ENCODE measurements around the gene CCDC187.

CCDC187 gene

DNA sequence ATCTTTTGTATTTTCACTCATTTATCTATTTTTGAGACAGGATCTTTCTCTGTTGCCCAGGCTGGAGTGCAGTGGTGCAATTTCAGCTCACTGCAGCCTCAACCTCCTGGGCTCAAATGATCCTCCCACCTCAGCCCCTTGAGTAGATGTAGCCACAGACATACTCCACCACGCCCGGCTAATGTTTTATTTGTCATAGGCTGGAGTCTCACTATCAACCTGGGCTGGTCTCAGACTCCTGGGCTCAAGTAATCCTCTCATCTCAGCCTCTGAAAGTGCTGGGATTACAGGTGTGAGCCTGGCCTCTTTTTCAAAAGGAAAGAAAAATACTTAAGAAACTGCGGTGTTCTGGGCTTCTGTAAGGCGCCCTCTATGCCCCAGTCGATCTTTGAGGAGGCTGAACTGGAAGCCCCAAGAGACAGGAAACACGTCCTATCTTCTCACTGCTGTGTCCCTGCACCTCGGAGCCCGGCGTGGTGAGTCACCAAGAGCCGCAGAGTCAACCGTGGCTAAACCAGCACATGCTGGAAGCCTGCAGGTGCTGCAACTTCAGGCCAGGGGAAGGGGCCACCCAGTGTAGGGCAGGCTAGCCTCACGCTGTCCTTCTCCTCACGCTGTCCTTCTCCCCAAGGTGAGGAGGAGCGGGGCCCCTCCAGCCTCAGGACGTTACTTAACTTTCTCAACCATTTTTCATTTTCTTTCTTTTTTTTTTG is 83.7 kb downstream of the CCDC187 start:
- DNase-seq: peak; percentile 39

DNA sequence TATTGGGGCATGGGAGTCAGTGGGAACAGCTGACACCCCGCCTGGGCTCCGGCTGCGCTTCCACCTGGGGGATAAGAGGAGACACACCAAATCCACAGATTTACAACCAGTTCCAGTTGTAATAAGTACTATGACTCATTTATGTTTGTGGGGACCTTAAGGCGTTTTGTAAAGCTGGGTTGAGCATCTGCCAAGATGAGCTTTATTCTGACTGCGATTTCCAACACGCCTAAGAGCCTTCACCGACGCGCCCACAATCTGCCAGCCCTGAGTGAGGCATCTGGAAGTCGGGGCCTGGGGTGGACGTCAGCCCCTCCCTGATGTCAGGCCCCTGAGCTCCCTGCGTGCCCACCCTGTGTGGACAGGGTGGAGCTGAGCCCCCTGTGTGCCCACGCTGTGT is 84.6 kb downstream of the CCDC187 start:
- DNase-seq: no peak

DNA sequence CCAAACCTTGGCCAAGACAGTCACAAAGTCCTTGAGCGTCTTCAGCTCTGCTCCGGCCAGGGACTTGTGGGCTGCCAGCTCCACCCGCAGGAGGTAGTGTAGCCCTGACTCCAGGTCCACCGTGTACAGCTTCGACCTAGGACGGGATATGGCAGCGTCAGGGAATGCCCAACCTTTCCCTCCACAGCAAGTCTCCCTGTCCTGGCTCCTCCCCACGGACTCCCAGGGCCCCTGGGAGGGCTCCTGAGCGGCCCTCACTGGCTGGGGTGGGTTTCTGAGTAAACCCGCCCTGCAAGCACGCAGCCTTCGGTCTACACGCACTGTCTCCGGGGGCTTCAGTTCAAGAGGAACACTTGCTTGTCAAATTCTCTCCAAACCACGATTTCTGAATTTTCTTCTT is 85.2 kb downstream of the CCDC187 start:
- DNase-seq: no peak

DNA sequence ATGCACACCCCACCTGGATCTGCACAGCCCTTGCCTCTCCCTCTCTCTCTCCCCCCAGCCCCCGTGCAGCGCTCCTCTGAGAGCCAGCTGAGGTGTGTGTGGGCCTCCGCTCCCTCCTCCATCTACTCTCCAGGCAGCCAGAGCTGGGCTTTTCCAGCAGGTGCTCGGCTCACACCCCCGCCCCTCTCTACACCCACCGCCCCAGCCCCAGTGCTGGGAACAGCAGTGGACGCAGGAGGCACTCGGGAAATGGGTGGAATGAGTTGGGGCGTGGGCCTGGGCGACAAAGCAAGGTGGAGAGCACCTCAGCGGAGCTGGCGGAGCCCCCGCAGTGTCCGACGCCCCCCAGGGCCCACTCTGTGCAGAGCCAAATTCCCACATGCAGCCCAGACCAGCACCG is 85.6 kb downstream of the CCDC187 start:
- no peak for DNase-seq

DNA sequence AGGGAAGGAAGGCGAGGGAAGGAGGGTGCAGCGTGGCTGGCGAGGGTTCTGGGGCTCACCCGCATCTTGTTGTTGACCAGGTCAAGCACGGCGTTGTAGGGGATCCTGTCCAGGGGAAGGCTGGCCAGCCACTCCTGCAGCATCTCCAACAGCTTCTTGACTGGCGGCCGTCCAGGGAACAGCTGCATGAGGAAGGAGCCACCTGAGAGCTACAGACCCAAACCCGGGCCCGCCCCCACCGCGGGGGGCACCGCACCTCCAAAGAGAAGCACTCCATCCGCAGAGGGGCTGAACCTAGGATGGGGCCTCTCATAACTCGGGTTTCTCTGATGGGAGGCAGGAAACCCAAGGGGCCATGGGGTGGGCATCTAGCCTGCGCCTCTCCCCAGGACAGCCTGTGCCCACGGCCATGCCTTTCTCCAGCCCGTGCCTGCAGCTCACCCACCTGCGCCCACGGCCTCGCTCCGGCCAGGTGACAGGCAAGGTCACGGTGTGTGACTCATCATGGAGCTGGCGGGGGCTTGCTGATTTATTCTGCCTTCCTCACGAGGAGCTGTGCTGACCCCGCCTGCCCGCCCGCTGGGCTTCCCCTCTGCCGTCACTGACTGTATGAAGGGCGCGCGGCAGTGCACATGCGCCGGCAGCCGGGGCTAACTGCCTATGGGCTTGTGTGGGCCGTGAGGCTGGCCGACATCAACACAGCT is 87.2 kb downstream of the CCDC187 start:
- no peak for DNase-seq

DNA sequence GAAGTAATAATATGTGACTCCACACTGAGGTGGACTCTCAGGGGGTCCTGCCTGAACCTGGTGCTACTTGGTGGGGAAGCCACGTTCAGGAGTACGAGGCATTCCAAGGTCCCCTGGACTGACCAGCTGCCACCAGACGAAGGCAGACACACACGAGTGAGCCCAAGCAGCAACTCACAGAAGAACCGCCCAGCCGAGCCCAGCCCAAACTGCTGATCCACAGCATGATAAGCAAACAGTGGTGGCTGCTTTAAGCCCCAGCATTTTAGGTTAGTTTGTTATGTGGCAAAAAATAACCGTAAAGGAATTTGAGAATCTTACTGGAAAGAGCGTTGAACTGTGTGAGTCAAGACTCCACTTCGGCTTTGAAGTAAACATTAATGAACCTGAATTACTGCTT is 90.2 kb downstream of the CCDC187 start:
- DNase-seq: no peak

DNA sequence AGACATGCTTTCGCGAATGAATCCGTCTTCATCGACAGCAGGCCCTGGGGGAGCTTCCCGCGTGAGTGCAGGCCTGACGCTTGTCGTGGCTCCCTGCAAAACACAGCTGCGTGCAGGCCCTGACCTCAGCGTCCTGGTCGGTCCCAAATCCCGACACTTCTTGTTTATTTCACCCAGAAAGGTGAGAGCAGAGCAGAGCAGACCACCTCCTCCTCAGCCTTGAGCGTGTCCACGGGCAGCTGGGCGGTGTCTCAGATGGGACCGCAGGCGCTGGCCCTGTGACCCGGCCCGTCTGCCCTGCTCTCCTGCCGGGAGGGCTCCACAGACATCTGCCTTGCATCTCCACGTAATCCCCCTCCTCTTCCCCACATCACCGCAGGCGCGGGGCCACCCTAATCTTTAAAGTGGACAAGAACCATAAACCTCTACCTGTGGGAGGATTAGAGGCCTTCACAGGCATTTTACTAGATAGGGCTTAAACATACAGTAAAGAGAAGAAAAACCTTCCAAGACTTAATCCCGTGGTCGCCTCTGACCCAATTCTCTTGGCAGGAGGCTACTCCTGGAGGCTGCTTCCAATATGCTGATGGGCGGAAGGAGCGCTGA is 91.4 kb downstream of the CCDC187 start:
- DNase-seq: no peak

DNA sequence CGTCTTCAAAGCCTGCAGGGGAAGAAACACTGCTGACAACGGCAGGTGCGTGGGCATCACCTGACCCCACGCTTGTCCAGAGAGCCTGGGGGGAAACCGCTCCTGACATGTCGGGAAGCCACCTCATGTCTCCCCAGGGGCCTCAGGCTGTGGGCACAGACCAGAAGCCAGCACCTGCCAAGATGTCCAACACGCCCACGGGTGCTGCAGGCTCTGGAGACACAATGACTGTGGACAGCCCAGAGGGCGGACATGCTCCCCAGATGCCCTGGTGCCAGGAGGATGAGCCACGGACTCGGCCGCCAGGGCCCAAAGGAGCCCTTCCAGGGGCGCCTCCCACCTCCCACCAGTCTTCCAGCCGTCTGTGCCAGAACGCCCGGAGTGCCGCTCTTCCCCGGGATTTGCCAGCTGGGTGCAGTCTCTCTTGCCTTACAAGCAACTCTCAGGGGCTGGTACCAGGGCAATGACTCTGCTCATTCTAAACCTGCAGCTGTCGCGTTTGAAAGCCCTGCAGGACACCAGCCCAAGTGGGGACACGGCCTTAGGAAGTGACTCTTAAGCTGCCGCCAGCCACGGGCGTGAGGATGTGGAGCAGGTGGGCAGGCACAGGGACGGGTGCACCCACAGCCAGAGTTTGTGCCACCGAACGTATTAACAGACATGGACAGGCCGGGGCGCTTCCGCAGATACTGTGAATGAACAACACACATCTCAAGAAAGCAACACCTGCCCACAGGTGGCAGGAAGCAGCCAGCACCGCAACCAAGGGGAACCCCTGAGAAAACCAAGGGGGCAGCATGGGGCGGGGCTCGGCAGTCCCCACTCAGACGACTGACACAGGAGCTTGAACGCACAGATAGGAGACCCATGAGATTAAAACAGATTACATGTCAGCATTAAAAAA is 92.2 kb downstream of the CCDC187 start:
- no peak for DNase-seq

DNA sequence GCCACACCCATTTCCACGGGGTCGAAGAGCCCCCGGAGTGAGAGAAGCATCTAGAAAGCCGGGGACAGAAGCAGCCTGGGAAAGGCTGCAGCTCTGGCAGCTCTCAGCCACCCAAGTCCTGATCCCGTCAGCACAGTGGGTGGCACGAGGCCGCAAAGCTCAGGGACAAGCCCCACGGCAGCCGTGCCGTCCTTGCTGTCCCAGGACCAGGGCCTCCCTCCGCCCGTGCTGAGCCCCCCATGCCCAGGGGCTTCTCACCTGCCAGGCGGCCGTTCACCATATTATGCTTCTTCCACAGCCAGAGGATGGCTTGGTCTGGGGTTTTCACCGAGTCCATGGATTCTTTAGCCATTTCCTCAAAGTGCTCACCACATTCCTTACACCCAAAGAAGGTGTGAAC is 92.9 kb downstream of the CCDC187 start:
- DNase-seq: no peak

DNA sequence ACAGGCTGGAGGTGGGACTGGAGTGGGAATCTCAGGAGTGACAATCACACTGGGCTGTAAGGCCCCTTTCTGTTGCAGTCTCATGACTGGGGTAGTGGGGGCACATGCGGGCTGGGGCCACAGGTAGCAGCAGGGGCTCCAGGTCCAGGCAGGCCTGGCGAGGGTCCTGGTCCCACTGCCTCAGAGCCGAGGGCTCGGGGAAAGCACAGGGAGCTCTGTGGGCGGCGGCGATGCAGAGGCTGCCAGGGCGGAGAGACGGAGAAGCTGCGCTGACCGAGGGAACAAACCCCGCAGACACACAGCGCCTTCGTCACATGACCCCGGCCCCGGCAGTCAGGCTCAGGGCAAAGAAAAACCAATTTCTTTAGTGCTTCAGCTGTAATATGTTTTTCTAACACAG is 93.6 kb downstream of the CCDC187 start:
- DNase-seq: no peak

DNA sequence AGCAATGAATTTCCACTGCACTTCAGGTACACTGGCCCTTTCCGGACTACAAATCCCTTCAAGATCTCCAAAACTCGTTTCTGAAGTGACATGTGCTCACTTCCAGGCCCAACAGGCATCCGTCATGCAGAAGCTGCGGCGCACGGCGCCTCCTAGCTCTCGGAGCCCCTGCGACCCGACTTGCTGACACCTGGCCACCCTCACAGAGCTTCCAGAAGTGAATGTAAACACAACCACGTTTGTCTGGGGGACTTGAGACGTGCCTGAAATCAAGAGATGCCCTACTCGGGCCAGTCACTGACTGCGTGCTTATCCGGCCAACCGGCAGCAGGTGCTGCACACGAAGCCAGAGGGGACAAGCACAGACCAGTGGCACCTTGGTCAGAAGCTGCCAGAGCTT is 94.1 kb downstream of the CCDC187 start:
- DNase-seq: no peak

DNA sequence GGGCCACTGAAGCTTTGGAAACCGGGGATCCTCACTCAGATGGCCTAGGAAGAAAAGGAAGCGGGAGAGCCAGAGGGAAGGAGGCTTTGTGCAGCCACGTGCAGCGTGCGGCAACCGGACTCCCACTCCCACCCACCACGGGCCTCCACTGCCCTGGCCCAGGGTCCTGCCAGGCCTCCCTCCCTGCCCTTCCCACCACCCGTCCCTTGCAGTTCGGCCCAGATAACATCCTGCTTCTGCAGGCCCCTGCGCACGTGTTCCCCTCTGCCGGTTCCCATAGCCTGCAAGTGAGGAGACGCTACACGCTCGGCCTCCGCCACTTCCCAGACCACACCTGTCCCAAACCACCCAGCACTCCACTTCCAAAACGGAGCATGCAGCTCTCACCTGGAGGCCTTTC is 94.7 kb downstream of the CCDC187 start:
- no peak for DNase-seq

DNA sequence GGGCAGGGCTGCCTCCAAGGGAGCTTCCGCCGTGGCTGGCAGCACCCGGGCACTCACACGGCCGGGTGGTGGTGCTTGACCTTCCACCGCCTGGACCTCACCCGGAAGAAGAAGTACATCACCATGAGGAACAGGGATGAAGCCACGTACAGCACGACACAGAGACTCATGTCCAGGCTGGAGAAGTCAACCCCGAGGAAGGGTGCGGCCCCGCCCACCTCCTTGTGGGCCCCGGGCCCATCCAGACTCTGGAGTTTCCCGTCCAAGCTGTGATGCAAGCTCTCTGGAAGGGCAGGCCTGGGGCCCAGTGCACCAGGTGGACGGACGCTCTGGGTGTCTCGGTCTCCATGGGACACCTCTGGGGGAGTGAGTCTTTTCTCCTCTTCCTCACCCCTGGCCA is 95.2 kb downstream of the CCDC187 start:
- no peak for DNase-seq

DNA sequence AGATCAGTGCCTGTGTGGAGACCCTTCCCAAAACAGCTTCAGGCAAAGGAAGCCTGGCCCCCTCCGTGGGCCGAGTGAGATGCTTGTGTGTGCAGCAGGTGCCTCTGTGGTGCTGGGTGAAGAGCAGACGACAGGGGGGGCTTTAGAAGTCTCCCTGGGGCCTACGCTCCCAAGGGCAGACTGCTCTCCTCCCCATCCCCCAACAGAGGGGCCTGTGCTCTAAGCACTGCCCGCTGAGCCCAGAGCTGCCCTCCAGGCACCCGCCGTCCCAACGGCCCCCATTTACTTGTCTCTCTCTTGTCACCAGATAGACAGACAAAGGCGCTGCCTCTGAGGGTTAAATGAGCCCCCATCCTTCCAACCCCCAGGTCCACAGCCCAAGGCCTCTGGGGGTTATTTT is 96.3 kb downstream of the CCDC187 start:
- no peak for DNase-seq

DNA sequence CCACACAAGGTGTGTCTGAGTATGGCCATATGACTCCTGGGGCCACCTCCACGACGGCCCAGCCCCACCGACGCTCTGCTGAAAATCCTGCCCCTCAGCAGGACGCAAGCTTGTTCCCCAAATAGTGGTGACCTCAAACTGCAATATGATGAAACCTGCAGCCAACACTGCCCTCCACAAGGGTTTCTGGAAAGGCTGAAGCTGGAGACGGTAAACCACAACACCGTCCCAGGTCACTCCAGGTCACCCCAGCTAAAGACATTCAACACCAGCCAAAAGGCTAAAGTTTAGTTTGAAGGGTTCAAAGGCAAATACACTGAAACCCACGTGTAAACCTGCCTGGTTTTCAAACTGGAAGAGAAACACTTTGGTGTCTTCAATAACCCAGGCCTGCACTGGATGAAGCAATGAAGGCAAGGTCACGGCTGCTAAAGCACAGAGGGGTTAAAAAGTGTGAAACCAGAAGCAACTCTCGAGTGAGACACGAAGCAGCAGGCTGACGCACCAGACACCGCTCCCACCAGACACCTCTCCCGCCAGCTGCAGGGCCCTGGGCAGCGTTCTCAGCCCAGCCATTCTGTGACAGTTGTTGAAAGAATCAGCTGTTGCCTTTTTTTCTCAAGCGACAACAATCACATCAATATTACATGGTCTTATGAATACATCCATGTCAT is 97.2 kb downstream of the CCDC187 start:
- DNase-seq: no peak

DNA sequence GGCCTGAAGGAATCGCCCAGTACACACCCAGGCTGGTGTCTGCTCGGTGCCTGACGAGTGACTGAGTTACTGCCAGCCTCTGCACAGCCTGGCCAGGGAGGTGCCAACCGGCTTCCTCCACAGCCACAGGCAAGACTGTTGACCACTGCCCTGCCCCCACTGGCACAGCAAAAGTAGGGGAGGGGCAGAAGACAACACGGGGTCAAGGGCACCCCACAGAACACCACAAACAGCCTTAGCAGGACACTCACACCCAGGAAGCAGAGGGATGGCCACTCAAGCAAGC is 98.2 kb downstream of the CCDC187 start:
- DNase-seq: no peak

DNA sequence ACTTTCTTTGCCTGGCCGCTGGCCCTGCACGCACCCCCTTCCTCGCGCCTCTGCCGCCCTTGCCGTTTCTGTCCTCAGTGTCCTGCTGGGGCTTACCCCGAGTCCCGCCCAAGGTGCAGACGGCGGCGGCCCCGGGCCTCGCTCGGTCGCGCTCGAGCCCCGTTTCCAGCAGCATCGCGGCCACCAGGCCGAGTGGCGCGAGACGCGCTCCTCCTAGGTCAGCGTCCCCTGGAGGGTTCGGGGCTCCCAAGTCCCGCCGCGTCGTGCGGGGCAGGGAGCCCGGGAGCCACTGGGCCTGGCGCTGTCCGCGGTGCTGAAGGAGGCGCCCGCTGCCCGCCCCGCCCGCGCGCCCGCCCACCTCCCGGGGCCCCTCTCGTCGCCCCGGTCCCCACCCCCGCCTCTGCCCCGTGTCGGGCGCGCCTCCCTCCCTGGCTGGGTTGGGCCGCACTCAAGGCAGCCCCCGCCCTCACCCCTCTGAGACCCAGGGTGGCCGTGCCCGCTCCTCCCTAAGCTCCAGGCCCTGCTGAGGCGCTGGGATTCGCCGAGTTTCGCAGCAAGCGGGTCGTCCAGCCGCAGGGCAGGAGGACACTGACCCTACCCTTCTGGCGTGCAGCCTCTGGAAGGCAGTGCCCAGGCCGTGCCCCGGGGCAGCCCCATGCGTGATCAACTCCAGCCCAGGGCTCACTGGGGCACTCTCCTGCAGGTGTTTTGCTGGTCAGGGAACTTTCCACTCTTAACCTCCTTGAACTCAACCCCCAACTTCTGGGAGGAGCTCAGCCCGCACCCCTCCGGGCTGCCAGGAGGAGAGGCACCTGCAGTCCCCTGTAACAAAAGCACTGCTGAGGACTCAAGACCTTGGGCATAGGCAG is 98.8 kb downstream of the CCDC187 start, which contains the start of gene LHX3:
TSS of gene LHX3 (minus strand) at position 291 of the 869 bp plus-strand sequence. CDS start at position 175, 116 bp downstream.
- DNase-seq: no peak

DNA sequence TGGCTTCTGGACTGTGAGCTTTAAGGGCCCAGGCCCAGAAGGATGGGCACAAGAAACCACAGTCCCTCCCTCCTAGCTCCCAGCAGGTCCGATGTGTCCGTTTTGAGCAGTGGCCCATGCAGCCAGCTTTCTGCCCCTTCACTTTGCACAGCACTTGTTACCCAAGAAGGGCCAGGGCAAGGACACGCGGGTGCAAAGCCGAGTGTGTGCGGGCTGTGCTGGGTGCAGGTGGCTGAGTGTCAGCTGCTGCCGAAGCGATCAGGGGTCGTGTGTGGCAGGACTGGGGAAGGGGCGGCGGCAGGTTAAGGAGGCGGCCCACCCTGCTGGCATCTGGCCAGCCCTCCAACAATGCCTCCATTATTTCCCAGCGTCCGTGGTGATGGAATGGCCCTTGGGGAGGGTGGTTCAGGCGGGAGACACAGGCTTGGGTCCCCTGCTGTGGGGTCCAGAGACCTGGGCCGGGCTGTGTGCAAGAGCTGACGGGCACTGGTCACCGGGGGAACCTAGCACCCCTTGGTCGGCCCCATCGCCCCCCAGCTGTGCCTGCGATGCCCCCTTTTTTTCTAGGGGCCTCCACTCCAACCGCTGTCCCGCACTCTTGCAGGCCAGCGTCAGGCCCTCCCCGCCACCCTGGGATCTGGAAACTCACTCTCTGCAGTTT is 99.6 kb downstream of the CCDC187 start:
- DNase-seq: no peak

DNA sequence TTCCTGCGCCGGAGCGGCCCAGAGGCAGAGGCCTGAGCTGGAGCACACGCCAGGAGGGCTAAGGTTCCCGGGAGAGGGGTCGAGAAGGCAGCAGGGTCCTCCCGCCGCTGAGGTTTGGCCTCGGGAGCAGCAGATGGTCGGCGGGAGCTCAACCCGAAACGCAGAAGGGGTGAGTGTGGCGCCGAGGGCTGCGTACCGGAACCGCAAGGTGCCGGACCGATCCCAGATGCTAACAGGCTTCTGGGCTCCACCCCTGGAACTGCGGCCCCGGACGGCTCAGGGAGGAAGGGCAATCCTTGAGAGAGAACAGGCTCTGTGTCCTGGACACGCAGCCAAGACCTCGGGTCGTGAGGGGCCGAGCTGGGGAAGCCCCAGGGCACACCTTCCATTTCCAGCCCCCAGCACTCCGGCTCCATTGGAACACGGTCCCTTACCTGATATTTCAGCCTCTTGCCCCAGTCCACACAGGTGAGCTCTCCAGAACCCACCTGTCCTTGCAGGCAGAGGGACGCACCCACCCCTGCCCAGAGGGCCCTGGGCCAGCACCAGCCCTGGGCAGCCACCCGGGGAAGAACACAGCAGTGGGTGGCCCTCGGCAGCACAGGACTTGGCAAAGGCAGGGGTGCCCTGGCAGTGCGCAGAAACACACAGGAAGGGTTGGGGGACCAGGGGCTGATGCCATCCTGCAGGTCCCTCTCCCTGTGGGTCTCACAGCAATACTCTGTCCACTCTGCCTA is 100.3 kb downstream of the CCDC187 start:
- no peak for DNase-seq

Data from activated naive CD4-positive, alpha-beta T cell treated with Interleukin-2 at 50 U/mL for 16 hours (primary cell).